Measurements from ENCODE around the gene SLF1. TPM values are rescaled to one million over a fixed set of nuclear protein-coding genes. Genes with fewer than 3 reads are reported as not detected.

SLF1 gene
- total and polyA plus RNA-seq, 9 of the 15 experiments (the other 6 are each of a cell fraction or from before 2014, with no cell fraction given), result 9.8 to 31.1 (median 16.3) TPM

DNA sequence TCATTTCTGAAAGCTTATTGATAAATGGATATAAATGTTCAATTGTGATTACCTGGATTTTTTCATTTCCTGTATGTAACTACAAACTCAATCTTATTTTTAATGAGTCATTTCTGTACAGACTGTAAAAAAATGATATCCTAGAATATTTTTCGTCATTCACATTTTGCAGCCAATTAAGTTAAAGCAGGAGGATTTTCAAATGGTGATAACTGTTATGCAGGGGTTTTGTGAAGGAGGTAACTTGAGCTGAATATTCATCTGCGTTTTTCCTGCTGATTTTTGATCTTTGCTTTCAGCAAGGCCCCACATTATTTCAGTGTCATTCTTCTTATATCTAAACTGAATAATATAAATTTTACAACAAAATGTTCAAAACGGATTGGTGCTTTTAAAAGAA, 74.1 kb downstream of the SLF1 start:
- DNase-seq (ENCODE audit: extremely low read depth in 1 of 4, low spot score in 3 of 4) (no peak), ATAC-seq (no peak), FAIRE-seq (no peak)
- in situ Hi-C loops (cut with MboI), result no loop called here
- Histone ChIP-seq H3K27me3 (ENCODE audit: control insufficient read depth in 2 of 2, insufficient read depth in 2 of 2, low read length in 2 of 2) (no peaks in the 10 kb centered on the region), H3K9me1 (ENCODE audit: control insufficient read depth, insufficient read depth, low read length) (no peaks in the 10 kb centered on the region), H3K4me1 (replicated peaks in 1 of 2; ENCODE audit: control insufficient read depth in 2 of 2, insufficient read depth in 2 of 2, low read length in 2 of 2) (no peaks in the 10 kb centered on the region), H3K4me2 (ENCODE audit: insufficient read depth, low read length) (no peak overlapping the region), H3K79me2 (ENCODE audit: control insufficient read depth, insufficient read depth, low read length) (no peaks in the 10 kb centered on the region), H4K20me1 (replicated peaks; ENCODE audit: control insufficient read depth, insufficient read depth, low read length) (no peaks in the 10 kb centered on the region), H3K27ac (ENCODE audit: extremely low read depth, low read depth, low read length) (no peak overlapping the region), H2AFZ (ENCODE audit: low read depth, low read length) (no peak overlapping the region), H3K9ac (ENCODE audit: insufficient read depth in 1 of 2, low read depth in 2 of 2, low read length in 2 of 2) (no peak overlapping the region), H3K4me3 (no peak overlapping the region), H3K9me3 (replicated peaks; ENCODE audit: control insufficient read depth, insufficient read depth, low read depth, low read length) (no peaks in the 10 kb centered on the region), H3K36me3 (ENCODE audit: control insufficient read depth, insufficient read depth, low read length) (peaks cover 40% of the 10 kb centered on the region; the same call in 2 of the 3 replicates)
- no peak for TF ChIP-seq DIDO1 (tag; IDR thresholded peaks at IDR 0.05; ENCODE audit: low read depth)
- TF ChIP-seq RBM14 (IDR thresholded peaks at IDR 0.05; ENCODE audit: borderline replicate concordance, insufficient read depth, low read depth, low read length), result no peak
- no peak for TF ChIP-seq CREB5 (CRISPR knock-in tag; IDR thresholded peaks at IDR 0.05)
- no peak for TF ChIP-seq ZNF740 (CRISPR knock-in tag; IDR thresholded peaks at IDR 0.05)
- no peak for TF ChIP-seq ZNF740 (tag; IDR thresholded peaks at IDR 0.05)
- TF ChIP-seq GTF2F1 (IDR thresholded peaks at IDR 0.05; ENCODE audit: low read depth, low read length), result no peak
- TF ChIP-seq ZZZ3 (IDR thresholded peaks at IDR 0.05), result no peak
- no peak for TF ChIP-seq MYBL2 (IDR thresholded peaks at IDR 0.05; ENCODE audit: low read depth)
- no peak for TF ChIP-seq MYBL2 (CRISPR knock-in tag; IDR thresholded peaks at IDR 0.05; ENCODE audit: borderline replicate concordance)
- TF ChIP-seq SAP30 (IDR thresholded peaks at IDR 0.05; ENCODE audit: borderline replicate concordance, insufficient read depth, low read depth, low read length, poor library complexity, severe bottlenecking), result no peak
- no peak for TF ChIP-seq CBFB (CRISPR knock-in tag; IDR thresholded peaks at IDR 0.05)
- TF ChIP-seq NBN (IDR thresholded peaks at IDR 0.05; ENCODE audit: low read depth), result no peak
- TF ChIP-seq HIVEP1 (CRISPR knock-in tag; IDR thresholded peaks at IDR 0.05), result no peak
- TF ChIP-seq, protein P1, sequence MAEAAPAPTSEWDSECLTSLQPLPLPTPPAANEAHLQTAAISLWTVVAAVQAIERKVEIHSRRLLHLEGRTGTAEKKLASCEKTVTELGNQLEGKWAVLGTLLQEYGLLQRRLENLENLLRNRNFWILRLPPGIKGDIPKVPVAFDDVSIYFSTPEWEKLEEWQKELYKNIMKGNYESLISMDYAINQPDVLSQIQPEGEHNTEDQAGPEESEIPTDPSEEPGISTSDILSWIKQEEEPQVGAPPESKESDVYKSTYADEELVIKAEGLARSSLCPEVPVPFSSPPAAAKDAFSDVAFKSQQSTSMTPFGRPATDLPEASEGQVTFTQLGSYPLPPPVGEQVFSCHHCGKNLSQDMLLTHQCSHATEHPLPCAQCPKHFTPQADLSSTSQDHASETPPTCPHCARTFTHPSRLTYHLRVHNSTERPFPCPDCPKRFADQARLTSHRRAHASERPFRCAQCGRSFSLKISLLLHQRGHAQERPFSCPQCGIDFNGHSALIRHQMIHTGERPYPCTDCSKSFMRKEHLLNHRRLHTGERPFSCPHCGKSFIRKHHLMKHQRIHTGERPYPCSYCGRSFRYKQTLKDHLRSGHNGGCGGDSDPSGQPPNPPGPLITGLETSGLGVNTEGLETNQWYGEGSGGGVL (CRISPR knock-in tag; IDR thresholded peaks at IDR 0.05), result no peak
- TF ChIP-seq ZNF830 (CRISPR knock-in tag; IDR thresholded peaks at IDR 0.05), result no peak
- no peak for TF ChIP-seq CEBPG (CRISPR knock-in tag; IDR thresholded peaks at IDR 0.05)
- TF ChIP-seq CEBPG (tag; conservative IDR thresholded peaks at IDR 0.05 in 1 of 2, IDR thresholded peaks at IDR 0.05 in 1 of 2), result no peak
- TF ChIP-seq ELK3 (CRISPR knock-in tag; IDR thresholded peaks at IDR 0.05), result no peak
- TF ChIP-seq POLR2B (IDR thresholded peaks at IDR 0.05; ENCODE audit: low read depth, partially characterized antibody), result no peak
- CTCF ChIA-PET (ENCODE audit: low intra/inter-chr PET ratio), result interaction anchor here (1.9 kb wide), 1 partner anchor 168 kb away, joined by 8 read pairs; no protein-coding TSS in a partner anchor
- POLR2A ChIA-PET, result no interaction called here
- no TSS peak for BruUV-seq (replicated peaks)
- WGBS (ENCODE audit: insufficient coverage, low coverage, missing lambda C conversion rate), result 77% methylated on average over 3 of the region's 3 CpGs
- intact Hi-C loops (cut with micrococcal nuclease), result loop anchor here (2.0 kb wide), 1 partner anchor 168 kb away; no protein-coding TSS in a partner anchor

All from K562 (cell line).